SK-N-MC (cell line): Measurements from ENCODE around the gene GRIA1.

Experiments used
- DNase-seq: peaks from one replicate; pipeline ENCODE4 v3.0.0-alpha.2; 2011; ENCODE audit warnings: low read depth, low spot score
- H3K27ac ChIP-seq: fragments of 200-600 bp; sonication (generic); 2 replicates; pipeline ENCODE4 v1.5.1; 2016; ENCODE audit warnings: mixed run types
- H3K36me3 ChIP-seq: fragments of 200-600 bp; sonication (generic); 2 replicates; pipeline ENCODE4 v1.6.1; 2017; ENCODE audit warnings: antibody characterized with exemption, low read length, mixed read lengths; ENCODE audit not compliant: insufficient read depth
- H3K4me3 ChIP-seq: fragments of 200-600 bp; sonication (generic); 2 replicates; pipeline ENCODE4 v1.5.1; 2016
- H3K9ac ChIP-seq: fragments of 200-600 bp; sonication (generic); 2 replicates; pipeline ENCODE4 v1.8.0; 2017; ENCODE audit warnings: mixed run types, mixed read lengths; ENCODE audit not compliant: insufficient read length
- H3K9me3 ChIP-seq: fragments of 200-600 bp; sonication (generic); 2 replicates; pipeline ENCODE4 v1.6.1; 2017; ENCODE audit warnings: low read depth, mild to moderate bottlenecking, antibody characterized with exemption, low read length, moderate library complexity, mixed read lengths
- EZH2 ChIP-seq: fragments of 200-600 bp; sonication (generic); IDR thresholded peaks from one replicate; pipeline ENCODE4 v1.6.1; 2017; ENCODE audit warnings: antibody characterized with exemption
- FOXP2 ChIP-seq: optimal IDR thresholded peaks from 2 replicates; pipeline ENCODE3; 2011; ENCODE audit warnings: mild to moderate bottlenecking, moderate library complexity; ENCODE audit not compliant: insufficient read depth; ENCODE audit errors: extremely low read length, control extremely low read depth
- POLR2AphosphoS5 ChIP-seq: IDR thresholded peaks from 2 replicates; pipeline ENCODE4 v1.6.1; 2012; ENCODE audit warnings: mild to moderate bottlenecking, low read depth, low read length, borderline replicate concordance

GRIA1 gene

GRCh38 chr5:153530357-153531143, 40.1 kb downstream of the GRIA1 start:
- TF ChIP-seq POLR2AphosphoS5 (no peak), FOXP2 (no peak), EZH2 (no peak)
- Histone ChIP-seq H3K36me3 (no peaks in the 10 kb centered on the region), H3K9ac (no peak overlapping the region), H3K9me3 (no peaks in the 10 kb centered on the region), H3K27ac (no peak overlapping the region), H3K4me3 (no peak overlapping the region)
- no peak for DNase-seq

- Histone ChIP-seq H3K9me3 (no peaks in the 10 kb centered on the region), H3K36me3 (no peaks in the 10 kb centered on the region), H3K27ac (no peak overlapping the region), H3K9ac (no peak overlapping the region), H3K4me3 (no peak overlapping the region)
- TF ChIP-seq FOXP2 (no peak), EZH2 (no peak), POLR2AphosphoS5 (no peak)
- no peak for DNase-seq
Observed at GRCh38 chr5:153533546-153533945, 43.1 kb downstream of the GRIA1 start.

GRCh38 chr5:153534102-153534501, 43.6 kb downstream of the GRIA1 start:
- DNase-seq, result no peak
- H3K9ac ChIP-seq, result no peak overlapping the region
- TF ChIP-seq POLR2AphosphoS5 (no peak), EZH2 (no peak), FOXP2 (no peak)

GRCh38 chr5:153537207-153537606, 46.7 kb downstream of the GRIA1 start:
- Histone ChIP-seq H3K4me3 (no peak overlapping the region), H3K27ac (no peak overlapping the region), H3K9ac (no peak overlapping the region), H3K9me3 (no peaks in the 10 kb centered on the region), H3K36me3 (no peaks in the 10 kb centered on the region)
- no peak for DNase-seq
- TF ChIP-seq FOXP2 (no peak), EZH2 (no peak), POLR2AphosphoS5 (no peak)

More at GRCh38 chr5:153534102-153534501, 43.6 kb downstream of the GRIA1 start:
- H3K36me3 ChIP-seq, result no peaks in the 10 kb centered on the region
- no peaks in the 10 kb centered on the region for H3K9me3 ChIP-seq
- no peak overlapping the region for H3K27ac ChIP-seq
- H3K4me3 ChIP-seq, result no peak overlapping the region

- H3K27ac ChIP-seq, result no peak overlapping the region
- no peak overlapping the region for H3K9ac ChIP-seq
- no peak for TF ChIP-seq POLR2AphosphoS5
- TF ChIP-seq FOXP2, result no peak
- no peak for TF ChIP-seq EZH2
- no peak for DNase-seq
- H3K9me3 ChIP-seq, result no peaks in the 10 kb centered on the region
- no peak overlapping the region for H3K4me3 ChIP-seq
- no peaks in the 10 kb centered on the region for H3K36me3 ChIP-seq
Observed at GRCh38 chr5:153539983-153540382, 49.5 kb downstream of the GRIA1 start.

- Histone ChIP-seq H3K9ac (no peak overlapping the region), H3K9me3 (no peaks in the 10 kb centered on the region), H3K27ac (no peak overlapping the region), H3K36me3 (no peaks in the 10 kb centered on the region), H3K4me3 (no peak overlapping the region)
- TF ChIP-seq POLR2AphosphoS5 (no peak), EZH2 (no peak), FOXP2 (no peak)
- no peak for DNase-seq
Observed at GRCh38 chr5:153542536-153542935, 52.1 kb downstream of the GRIA1 start.

GRCh38 chr5:153543288-153543687, 52.8 kb downstream of the GRIA1 start:
- no peak overlapping the region for H3K27ac ChIP-seq
- no peaks in the 10 kb centered on the region for H3K36me3 ChIP-seq
- H3K9me3 ChIP-seq, result no peaks in the 10 kb centered on the region
- H3K9ac ChIP-seq, result no peak overlapping the region
- no peak for DNase-seq
- H3K4me3 ChIP-seq, result no peak overlapping the region
- TF ChIP-seq FOXP2 (no peak), EZH2 (no peak), POLR2AphosphoS5 (no peak)

- H3K9me3 ChIP-seq, result no peaks in the 10 kb centered on the region
- no peak for DNase-seq
- TF ChIP-seq POLR2AphosphoS5, result no peak
- TF ChIP-seq EZH2, result no peak
- TF ChIP-seq FOXP2, result no peak
- H3K9ac ChIP-seq, result no peak overlapping the region
- H3K27ac ChIP-seq, result no peak overlapping the region
- no peaks in the 10 kb centered on the region for H3K36me3 ChIP-seq
- no peak overlapping the region for H3K4me3 ChIP-seq
Observed at GRCh38 chr5:153543959-153544470, 53.5 kb downstream of the GRIA1 start.

- H3K9ac ChIP-seq, result no peak overlapping the region
- H3K36me3 ChIP-seq, result no peaks in the 10 kb centered on the region
- no peak overlapping the region for H3K4me3 ChIP-seq
- no peaks in the 10 kb centered on the region for H3K9me3 ChIP-seq
- no peak overlapping the region for H3K27ac ChIP-seq
- TF ChIP-seq EZH2, result no peak
- no peak for TF ChIP-seq POLR2AphosphoS5
- TF ChIP-seq FOXP2, result no peak
- no peak for DNase-seq
Observed at GRCh38 chr5:153544706-153545105, 54.2 kb downstream of the GRIA1 start.
